ENCODE measurements around the gene GRIK1. TPM values are rescaled to one million over a fixed set of nuclear protein-coding genes. Genes with fewer than 3 reads are reported as not detected.

Gene GRIK1
- total RNA-seq, 1 donor from 2014 or later: not detected

DNA sequence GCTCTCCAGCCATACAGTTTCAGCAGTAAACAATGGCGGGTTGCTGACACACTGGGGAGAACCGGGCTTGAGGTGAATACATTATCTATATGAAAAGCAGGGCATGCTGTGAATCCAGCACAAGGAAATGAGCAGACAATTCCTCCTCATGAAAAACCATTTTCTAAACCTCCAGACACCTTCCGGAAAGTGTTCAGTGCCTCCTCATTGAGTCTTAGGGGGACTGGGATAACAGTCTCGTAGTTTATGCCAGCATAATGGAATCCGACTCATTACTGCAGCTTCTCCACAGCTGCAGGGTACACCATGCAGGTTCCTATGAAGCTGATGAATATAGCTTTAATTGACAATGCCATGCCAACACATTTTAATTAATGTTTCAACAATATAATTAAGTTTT, 356.9 kb downstream of the GRIK1 start:
- TF ChIP-seq, protein P1, sequence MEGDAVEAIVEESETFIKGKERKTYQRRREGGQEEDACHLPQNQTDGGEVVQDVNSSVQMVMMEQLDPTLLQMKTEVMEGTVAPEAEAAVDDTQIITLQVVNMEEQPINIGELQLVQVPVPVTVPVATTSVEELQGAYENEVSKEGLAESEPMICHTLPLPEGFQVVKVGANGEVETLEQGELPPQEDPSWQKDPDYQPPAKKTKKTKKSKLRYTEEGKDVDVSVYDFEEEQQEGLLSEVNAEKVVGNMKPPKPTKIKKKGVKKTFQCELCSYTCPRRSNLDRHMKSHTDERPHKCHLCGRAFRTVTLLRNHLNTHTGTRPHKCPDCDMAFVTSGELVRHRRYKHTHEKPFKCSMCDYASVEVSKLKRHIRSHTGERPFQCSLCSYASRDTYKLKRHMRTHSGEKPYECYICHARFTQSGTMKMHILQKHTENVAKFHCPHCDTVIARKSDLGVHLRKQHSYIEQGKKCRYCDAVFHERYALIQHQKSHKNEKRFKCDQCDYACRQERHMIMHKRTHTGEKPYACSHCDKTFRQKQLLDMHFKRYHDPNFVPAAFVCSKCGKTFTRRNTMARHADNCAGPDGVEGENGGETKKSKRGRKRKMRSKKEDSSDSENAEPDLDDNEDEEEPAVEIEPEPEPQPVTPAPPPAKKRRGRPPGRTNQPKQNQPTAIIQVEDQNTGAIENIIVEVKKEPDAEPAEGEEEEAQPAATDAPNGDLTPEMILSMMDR (IDR thresholded peaks at IDR 0.05; ENCODE audit: unreplicated experiment): no peak
- Mint-ChIP-seq H3K9me3 (ENCODE audit: unreplicated experiment) (no peaks in the 10 kb centered on the region), H3K27me3 (ENCODE audit: unreplicated experiment) (no peaks in the 10 kb centered on the region), H3K4me1 (ENCODE audit: unreplicated experiment) (no peaks in the 10 kb centered on the region), H3K27ac (ENCODE audit: unreplicated experiment) (no peak overlapping the region), H3K4me3 (ENCODE audit: unreplicated experiment) (no peak overlapping the region), H3K36me3 (ENCODE audit: low read depth, unreplicated experiment) (no peaks in the 10 kb centered on the region)
- DNase-seq (ENCODE audit: low spot score): no peak

DNA sequence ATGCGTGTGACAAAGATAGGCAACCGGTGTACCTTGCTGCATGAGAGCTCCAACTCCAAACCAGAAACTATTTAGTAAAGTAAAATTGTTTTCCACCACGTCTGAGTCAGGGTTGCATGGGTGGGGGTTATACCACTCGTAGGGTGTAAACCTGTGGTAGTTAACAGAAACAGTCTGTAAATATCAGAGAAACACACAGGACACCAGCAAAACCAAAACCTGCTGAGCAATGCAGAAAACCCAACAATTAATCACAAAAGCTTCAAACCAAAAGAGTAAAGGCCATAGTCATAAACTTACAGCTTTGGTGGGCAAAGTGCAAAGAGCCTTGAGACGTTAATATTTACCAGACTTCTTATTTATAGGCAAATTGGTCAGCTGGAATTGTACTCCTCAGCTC, 358.4 kb downstream of the GRIK1 start:
- Mint-ChIP-seq H3K27ac (ENCODE audit: unreplicated experiment) (no peak overlapping the region), H3K27me3 (ENCODE audit: unreplicated experiment) (no peaks in the 10 kb centered on the region), H3K9me3 (ENCODE audit: unreplicated experiment) (no peaks in the 10 kb centered on the region), H3K4me3 (ENCODE audit: unreplicated experiment) (no peak overlapping the region), H3K36me3 (ENCODE audit: low read depth, unreplicated experiment) (no peaks in the 10 kb centered on the region), H3K4me1 (ENCODE audit: unreplicated experiment) (no peaks in the 10 kb centered on the region)
- TF ChIP-seq, protein P1 (IDR thresholded peaks at IDR 0.05; ENCODE audit: unreplicated experiment): no peak
- DNase-seq (ENCODE audit: low spot score): no peak

DNA sequence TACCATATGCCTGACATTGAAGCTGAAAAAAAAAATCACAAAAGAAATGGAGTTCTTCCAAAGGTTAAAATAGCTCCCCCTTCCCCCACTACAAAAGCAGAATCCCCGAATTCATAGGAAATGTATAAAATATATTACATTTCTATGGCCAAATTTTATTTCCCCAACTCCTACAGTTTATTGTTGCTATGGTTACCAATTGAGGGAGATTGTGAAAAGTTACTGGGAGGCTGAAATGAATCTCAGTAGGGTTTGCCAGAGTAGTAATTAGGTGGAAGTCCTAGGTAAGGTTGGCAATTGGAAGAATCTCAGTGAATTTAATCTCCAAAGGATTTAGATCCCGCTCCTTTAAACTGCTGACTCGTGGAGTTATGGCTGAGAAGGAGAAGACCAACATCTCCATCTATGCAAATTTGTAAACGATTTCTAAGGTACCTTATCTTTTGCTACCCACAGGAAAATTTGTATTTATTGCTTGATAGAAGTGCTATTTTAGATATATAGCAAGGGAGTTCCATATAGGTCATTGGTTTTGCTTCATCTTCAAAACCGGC, 359.0 kb downstream of the GRIK1 start:
- no peaks in the 10 kb centered on the region for H3K36me3 Mint-ChIP-seq (ENCODE audit: low read depth, unreplicated experiment)
- H3K9me3 Mint-ChIP-seq (ENCODE audit: unreplicated experiment): no peaks in the 10 kb centered on the region
- H3K27me3 Mint-ChIP-seq (ENCODE audit: unreplicated experiment): no peaks in the 10 kb centered on the region
- TF ChIP-seq, protein P1 (IDR thresholded peaks at IDR 0.05; ENCODE audit: unreplicated experiment): no peak
- no peak for DNase-seq (ENCODE audit: low spot score)
- H3K4me3 Mint-ChIP-seq (ENCODE audit: unreplicated experiment): no peak overlapping the region
- H3K27ac Mint-ChIP-seq (ENCODE audit: unreplicated experiment): no peak overlapping the region
- no peaks in the 10 kb centered on the region for H3K4me1 Mint-ChIP-seq (ENCODE audit: unreplicated experiment)

DNA sequence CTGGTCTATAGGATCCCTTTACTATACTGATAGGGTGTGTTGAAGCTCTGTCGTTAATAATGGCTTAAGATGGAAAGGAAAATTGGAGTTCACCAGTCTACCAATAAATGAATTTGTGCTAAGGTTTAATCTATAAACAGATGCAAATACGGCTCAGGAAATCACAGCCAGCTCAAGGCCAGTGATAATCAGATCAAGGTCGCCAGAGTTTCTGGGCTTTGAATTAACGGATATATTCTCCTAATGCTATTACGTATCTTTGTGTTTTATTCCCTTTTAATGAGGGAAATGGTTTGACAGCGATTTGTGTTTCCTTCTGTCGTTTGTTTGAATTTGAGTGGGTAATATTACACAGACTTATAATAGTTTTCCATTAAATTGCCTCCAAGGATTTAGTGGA, 361.5 kb downstream of the GRIK1 start:
- no peak for DNase-seq (ENCODE audit: low spot score)
- Mint-ChIP-seq H3K36me3 (ENCODE audit: low read depth, unreplicated experiment) (no peaks in the 10 kb centered on the region), H3K27ac (ENCODE audit: unreplicated experiment) (no peak overlapping the region), H3K4me3 (ENCODE audit: unreplicated experiment) (no peak overlapping the region), H3K4me1 (ENCODE audit: unreplicated experiment) (no peaks in the 10 kb centered on the region), H3K27me3 (ENCODE audit: unreplicated experiment) (no peaks in the 10 kb centered on the region), H3K9me3 (ENCODE audit: unreplicated experiment) (no peaks in the 10 kb centered on the region)
- TF ChIP-seq, protein P1 (IDR thresholded peaks at IDR 0.05; ENCODE audit: unreplicated experiment): no peak

DNA sequence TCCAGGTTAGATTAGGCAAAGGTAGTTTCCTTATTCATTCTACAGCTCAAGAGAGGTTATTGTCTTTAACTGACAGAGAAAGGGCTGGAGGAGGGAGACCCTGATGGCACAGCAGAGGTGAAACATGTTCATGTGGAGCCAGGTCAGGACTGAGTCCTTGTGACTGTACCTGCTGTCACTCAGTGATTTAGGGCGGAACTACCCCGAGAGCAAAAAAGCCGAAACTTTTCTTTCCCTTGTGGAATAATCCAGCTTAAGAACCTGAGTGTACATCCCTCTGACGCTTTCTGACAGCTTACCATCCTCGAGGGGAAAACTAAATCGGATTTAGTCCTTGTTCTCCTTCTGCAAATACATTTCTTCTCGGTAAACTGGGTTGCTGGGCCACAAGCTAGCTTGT, 367.8 kb downstream of the GRIK1 start:
- DNase-seq (ENCODE audit: low spot score): no peak
- Mint-ChIP-seq H3K4me1 (ENCODE audit: unreplicated experiment) (no peaks in the 10 kb centered on the region), H3K27ac (ENCODE audit: unreplicated experiment) (no peak overlapping the region), H3K27me3 (ENCODE audit: unreplicated experiment) (no peaks in the 10 kb centered on the region), H3K36me3 (ENCODE audit: low read depth, unreplicated experiment) (no peaks in the 10 kb centered on the region), H3K9me3 (ENCODE audit: unreplicated experiment) (no peaks in the 10 kb centered on the region), H3K4me3 (ENCODE audit: unreplicated experiment) (no peak overlapping the region)
- TF ChIP-seq, protein P1 (IDR thresholded peaks at IDR 0.05; ENCODE audit: unreplicated experiment): no peak
